Measurements from ENCODE around the gene PSMG2.

DNA sequence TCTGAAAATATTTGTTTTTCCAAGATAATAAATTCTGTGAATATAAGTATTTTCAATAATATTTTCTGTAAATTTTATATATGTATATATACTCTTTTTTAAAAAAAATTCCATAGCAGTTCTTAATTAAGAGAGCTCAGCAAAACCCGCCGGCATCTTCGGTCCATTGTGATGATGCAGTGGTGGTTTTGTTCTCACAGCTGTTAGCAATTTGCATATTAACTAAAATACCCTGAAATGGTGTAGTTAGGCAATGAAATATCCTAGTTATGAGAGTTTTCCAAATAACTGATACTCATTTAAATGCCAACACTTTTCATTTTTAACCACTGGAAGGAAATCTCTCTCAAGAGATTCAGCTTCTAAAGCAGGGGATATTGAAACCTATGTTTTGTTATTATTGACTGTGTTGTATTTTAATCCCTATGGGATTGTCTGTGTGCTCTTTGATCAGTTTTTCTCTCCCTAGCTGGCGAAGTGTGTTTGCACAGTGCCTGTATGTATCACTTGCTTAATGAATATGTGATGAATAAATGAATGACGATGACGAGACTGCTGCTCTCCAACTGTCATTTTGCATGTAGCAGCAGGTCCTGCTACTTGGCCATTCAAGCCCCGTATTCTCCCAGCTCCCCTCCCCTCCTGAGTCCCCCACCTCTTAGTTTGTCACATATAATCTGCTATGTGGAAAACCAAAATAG lies 42.4 kb downstream of the PSMG2 start:
- TF ChIP-seq, protein P1, sequence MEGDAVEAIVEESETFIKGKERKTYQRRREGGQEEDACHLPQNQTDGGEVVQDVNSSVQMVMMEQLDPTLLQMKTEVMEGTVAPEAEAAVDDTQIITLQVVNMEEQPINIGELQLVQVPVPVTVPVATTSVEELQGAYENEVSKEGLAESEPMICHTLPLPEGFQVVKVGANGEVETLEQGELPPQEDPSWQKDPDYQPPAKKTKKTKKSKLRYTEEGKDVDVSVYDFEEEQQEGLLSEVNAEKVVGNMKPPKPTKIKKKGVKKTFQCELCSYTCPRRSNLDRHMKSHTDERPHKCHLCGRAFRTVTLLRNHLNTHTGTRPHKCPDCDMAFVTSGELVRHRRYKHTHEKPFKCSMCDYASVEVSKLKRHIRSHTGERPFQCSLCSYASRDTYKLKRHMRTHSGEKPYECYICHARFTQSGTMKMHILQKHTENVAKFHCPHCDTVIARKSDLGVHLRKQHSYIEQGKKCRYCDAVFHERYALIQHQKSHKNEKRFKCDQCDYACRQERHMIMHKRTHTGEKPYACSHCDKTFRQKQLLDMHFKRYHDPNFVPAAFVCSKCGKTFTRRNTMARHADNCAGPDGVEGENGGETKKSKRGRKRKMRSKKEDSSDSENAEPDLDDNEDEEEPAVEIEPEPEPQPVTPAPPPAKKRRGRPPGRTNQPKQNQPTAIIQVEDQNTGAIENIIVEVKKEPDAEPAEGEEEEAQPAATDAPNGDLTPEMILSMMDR (IDR thresholded peaks at IDR 0.05; ENCODE audit: insufficient read depth, low read length): no peak
- TF ChIP-seq REST (IDR thresholded peaks at IDR 0.05; ENCODE audit: insufficient replicate concordance, low read depth) (no peak), POLR2AphosphoS5 (IDR thresholded peaks at IDR 0.05; ENCODE audit: low read depth) (no peak)
